ENCODE data around the gene UBE2O. TPM values are rescaled to one million over a fixed set of nuclear protein-coding genes. Genes with fewer than 3 reads are reported as not detected.
A peak's percentile ranks its signal among the peaks of the same experiment; 100 is the strongest.

The UBE2O gene
- total and polyA plus RNA-seq, 9 donors: 8.3 to 37.2 (median 27.9) TPM

DNA sequence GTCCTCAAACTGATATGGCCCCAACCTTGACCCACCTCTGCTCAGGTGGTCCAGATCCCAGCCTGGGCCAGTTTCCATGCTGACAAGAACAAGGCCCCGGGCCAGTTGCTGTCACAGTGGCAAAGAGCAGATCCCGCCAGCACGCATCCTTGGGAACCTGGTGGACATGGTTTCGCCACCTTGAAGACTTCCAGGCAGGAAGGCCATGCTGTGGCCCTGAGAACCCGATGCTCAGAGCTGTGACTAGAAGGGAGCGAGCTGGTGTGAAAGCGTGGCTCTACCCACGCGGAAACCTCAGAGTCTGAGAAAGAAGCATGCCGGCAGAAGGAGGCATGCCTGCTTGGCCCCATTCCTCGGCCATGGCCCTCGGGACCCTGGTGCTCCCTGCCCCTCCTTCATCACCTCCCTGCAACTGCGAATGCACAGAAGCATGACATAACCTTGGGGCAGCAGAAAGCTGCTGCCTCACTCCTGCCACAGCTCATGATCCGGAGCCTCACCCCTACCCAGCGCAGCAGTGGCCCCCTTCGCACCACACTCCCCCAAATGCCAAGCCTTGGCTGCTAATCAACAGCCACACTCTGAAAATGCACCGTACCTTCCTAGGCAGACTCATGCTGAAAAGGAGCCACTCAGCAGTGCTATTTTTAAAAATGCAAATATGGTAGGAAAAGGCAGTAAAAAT is 33.2 kb downstream of the UBE2O start:
- TF ChIP-seq POLR2A (IDR thresholded peaks at IDR 0.05): no peak
- TF ChIP-seq EP300 (IDR thresholded peaks at IDR 0.05): no peak
- TF ChIP-seq, protein P1, sequence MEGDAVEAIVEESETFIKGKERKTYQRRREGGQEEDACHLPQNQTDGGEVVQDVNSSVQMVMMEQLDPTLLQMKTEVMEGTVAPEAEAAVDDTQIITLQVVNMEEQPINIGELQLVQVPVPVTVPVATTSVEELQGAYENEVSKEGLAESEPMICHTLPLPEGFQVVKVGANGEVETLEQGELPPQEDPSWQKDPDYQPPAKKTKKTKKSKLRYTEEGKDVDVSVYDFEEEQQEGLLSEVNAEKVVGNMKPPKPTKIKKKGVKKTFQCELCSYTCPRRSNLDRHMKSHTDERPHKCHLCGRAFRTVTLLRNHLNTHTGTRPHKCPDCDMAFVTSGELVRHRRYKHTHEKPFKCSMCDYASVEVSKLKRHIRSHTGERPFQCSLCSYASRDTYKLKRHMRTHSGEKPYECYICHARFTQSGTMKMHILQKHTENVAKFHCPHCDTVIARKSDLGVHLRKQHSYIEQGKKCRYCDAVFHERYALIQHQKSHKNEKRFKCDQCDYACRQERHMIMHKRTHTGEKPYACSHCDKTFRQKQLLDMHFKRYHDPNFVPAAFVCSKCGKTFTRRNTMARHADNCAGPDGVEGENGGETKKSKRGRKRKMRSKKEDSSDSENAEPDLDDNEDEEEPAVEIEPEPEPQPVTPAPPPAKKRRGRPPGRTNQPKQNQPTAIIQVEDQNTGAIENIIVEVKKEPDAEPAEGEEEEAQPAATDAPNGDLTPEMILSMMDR (IDR thresholded peaks at IDR 0.05): no peak
- WGBS, 3 donors: 43 to 60% (median 48%) methylated on average over 17 of the region's 17 CpGs
- Histone ChIP-seq H3K4me3 (no peak overlapping the region), H3K27ac (peak overlapping the region in 1 of 2 donors; percentile 0), H3K27me3 (no peaks in the 10 kb centered on the region), H3K9me3 (no peaks in the 10 kb centered on the region), H3K4me1 (ENCODE audit: insufficient read depth) (peaks cover 22% of the 10 kb centered on the region), H3K36me3 (no peaks in the 10 kb centered on the region)
- intact Hi-C loops (cut with DNase I): no loop called here
- peak in 1 of 5 donors; percentile 38 for DNase-seq

DNA sequence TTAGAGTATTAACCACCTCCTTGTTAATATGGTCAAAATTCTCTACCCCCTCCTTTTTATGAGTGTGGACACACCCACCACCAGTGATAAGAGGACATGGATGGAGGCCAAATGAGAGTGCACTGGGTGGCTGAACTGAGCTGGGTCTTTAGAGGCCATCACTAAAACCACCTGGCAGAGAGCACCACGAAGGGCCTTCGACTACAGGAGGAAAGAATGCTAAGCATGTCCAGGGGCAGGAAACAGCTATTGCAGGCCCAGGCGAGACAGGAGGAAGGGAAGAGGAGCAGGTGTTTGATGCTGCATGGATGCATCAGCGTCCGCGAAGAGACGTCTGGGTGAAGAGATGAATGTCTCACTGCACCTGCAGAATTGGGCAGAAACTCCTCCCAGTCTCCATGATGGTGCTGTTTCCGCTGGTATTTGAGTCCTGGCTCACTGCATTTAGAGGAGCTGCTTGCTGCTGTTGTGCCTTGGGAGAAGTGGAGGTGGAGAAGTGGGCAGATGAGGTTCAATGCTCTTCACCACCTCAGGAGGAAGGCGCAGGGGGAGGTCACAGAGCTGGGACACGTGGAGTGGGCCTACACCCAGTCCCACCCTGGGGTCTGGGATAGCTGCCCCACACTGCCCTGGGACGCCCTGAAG is 35.3 kb downstream of the UBE2O start:
- Histone ChIP-seq H3K9me3 (no peaks in the 10 kb centered on the region), H3K27me3 (no peaks in the 10 kb centered on the region), H3K27ac (no peak overlapping the region), H3K36me3 (no peaks in the 10 kb centered on the region), H3K4me1 (ENCODE audit: insufficient read depth) (peaks cover 27% of the 10 kb centered on the region), H3K4me3 (no peak overlapping the region)
- no peak for TF ChIP-seq POLR2A (IDR thresholded peaks at IDR 0.05)
- DNase-seq: no peak
- 54 to 67% (median 61%) methylated on average over 11 of the region's 11 CpGs for WGBS, 3 donors
- intact Hi-C loops (cut with DNase I): no loop called here

DNA sequence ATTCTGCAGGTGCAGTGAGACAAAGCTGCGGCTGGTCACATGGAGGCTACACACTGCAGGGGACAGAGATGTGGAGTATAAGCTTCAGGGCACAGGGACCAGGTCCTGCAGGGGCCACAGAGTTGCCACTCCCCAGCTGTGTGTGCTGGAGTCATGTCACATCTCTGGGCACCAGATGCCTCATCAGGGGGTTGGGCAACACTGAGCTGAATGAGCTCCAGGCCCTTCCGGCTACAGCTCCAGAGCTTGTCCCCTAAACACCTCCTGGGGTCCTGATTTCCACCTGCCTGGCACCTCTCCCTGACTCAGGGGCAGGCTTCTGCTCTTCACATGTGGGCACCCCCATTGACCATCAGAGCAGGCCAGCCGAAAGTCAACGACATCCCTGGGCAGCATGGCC is 36.1 kb downstream of the UBE2O start:
- H3K36me3 ChIP-seq: no peaks in the 10 kb centered on the region
- WGBS, 3 donors: 96 to 100% (median 96%) methylated on average over 4 of the region's 4 CpGs
- intact Hi-C loops (cut with DNase I): no loop called here

DNA sequence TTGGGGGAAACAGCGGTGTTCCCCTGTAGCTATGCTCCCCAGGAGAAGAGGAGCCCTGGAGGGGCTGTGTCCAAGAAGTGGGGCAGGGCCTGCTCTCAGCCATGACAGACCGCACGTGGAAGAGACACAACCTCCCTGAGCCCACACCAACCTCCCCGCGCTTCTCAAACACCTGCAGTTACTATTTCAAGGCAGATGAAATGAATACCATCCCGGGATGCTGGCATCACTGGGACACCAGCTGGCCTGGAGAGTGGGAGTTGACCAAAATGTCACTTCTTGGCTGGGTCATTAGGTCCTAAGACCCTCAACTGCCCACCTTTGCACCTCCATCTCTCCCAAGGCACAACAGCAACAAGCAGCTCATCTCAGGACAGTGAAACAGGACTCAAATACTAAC is 36.5 kb downstream of the UBE2O start:
- no peak overlapping the region for H3K4me3 ChIP-seq
- no peaks in the 10 kb centered on the region for H3K36me3 ChIP-seq
- intact Hi-C loops (cut with DNase I): no loop called here
- peaks cover 27% of the 10 kb centered on the region for H3K4me1 ChIP-seq (ENCODE audit: insufficient read depth)
- DNase-seq: no peak
- no peaks in the 10 kb centered on the region for H3K27me3 ChIP-seq
- no peaks in the 10 kb centered on the region for H3K9me3 ChIP-seq
- TF ChIP-seq, protein P1 (IDR thresholded peaks at IDR 0.05): no peak
- TF ChIP-seq POLR2A (IDR thresholded peaks at IDR 0.05): no peak
- no peak for TF ChIP-seq EP300 (IDR thresholded peaks at IDR 0.05)
- H3K27ac ChIP-seq: no peak overlapping the region
- WGBS, 3 donors: 84 to 93% (median 90%) methylated on average over 6 of the region's 6 CpGs

More for the DNA sequence above, 36.1 kb downstream of the UBE2O start:
- Histone ChIP-seq H3K27ac (no peak overlapping the region), H3K9me3 (no peaks in the 10 kb centered on the region), H3K4me1 (ENCODE audit: insufficient read depth) (peaks cover 27% of the 10 kb centered on the region), H3K27me3 (no peaks in the 10 kb centered on the region), H3K4me3 (no peak overlapping the region)
- TF ChIP-seq EP300 (IDR thresholded peaks at IDR 0.05): no peak
- TF ChIP-seq, protein P1 (IDR thresholded peaks at IDR 0.05): no peak
- no peak for TF ChIP-seq POLR2A (IDR thresholded peaks at IDR 0.05)
- DNase-seq: no peak

DNA sequence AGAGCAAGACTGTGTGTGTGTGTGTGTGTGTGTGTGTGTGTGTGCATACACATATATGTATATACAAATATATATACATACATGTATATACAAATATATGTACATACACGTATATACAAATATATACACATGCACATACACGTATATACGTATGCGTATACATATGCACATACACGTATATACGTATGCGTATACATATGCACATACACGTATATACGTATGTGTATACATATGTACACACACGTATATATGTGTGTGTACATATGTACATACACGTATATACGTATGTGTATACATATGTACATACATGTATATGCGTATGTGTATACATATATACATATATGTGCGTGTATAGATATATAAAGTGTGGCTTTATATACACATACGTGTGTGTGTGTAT is 37.2 kb downstream of the UBE2O start:
- Histone ChIP-seq H3K4me3 (no peak overlapping the region), H3K27ac (no peak overlapping the region), H3K36me3 (no peaks in the 10 kb centered on the region), H3K9me3 (no peaks in the 10 kb centered on the region), H3K27me3 (no peaks in the 10 kb centered on the region), H3K4me1 (ENCODE audit: insufficient read depth) (peaks cover 26% of the 10 kb centered on the region)
- TF ChIP-seq, protein P1 (IDR thresholded peaks at IDR 0.05): no peak
- TF ChIP-seq POLR2A (IDR thresholded peaks at IDR 0.05): no peak
- no peak for TF ChIP-seq EP300 (IDR thresholded peaks at IDR 0.05)
- DNase-seq: no peak
- intact Hi-C loops (cut with DNase I): no loop called here
- whole genome bisulfite sequencing, 3 donors: 79 to 82% (median 80%) methylated on average over 15 of the region's 15 CpGs

Measured in ovary (tissue), 9 donors.